A549 (cell line): ENCODE measurements around the gene EGFLAM. TPM values are rescaled to one million over a fixed set of nuclear protein-coding genes. Genes with fewer than 3 reads are reported as not detected.

ENCODE experiments used
- ATAC-seq, 2 experiments: fragments of 200-7000 bp in 1 of 2; fragments of >200 bp in 1 of 2; cut with Nextera tagmentation in 1 of 2; cut with Tn5 transposase in 1 of 2; 3 replicates each; pipeline versions ENCODE4 v1.8.0 to v1.9.1; 2018 to 2020; ENCODE audit warnings: mild to moderate bottlenecking in 1 of 2, moderate library complexity in 1 of 2
- CTCF ChIA-PET: fragments of 300-600 bp; sonication (Branson Sonifier 250); formaldehyde crosslinking; extraction: SDS; loops from one replicate; lab custom pipeline; 2021; ENCODE audit warnings: antibody characterized with exemption, inconsistent platforms; lab: Yijun Ruan, JAX
- POLR2A ChIA-PET: fragments of 350-600 bp; formaldehyde crosslinking; extraction: SDS; loops from one replicate; lab custom pipeline; 2021; ENCODE audit warnings: antibody characterized with exemption, inconsistent platforms; lab: Yijun Ruan, JAX
- DNase-seq, 2 experiments: peaks; one replicate each; pipeline versions ENCODE4 v3.0.0 to v3.0.0-alpha.2; 2011 to 2016; ENCODE audit warnings: low read depth in 1 of 2, low spot score in 1 of 2
- FAIRE-seq: peaks from 2 replicates; lab custom pipeline; 2011; peaks lifted over from hg19 to GRCh38; lab: Jason Lieb, UNC
- H3K27ac ChIP-seq, 2 experiments: fragments of >200 bp; sonication (Bioruptor Twin); formaldehyde crosslinking; 3 replicates each; pipeline ENCODE4 v1.5.1; 2016 to 2017
- H3K4me1 ChIP-seq: fragments of >200 bp; sonication (Bioruptor Twin); formaldehyde crosslinking; 3 replicates; pipeline ENCODE4 v1.6.1; 2016
- H3K4me2 ChIP-seq: fragments of >200 bp; sonication (Bioruptor Twin); formaldehyde crosslinking; 3 replicates; pipeline ENCODE4 v1.6.1; 2016
- H3K4me3 ChIP-seq: fragments of >200 bp; sonication (Bioruptor Twin); formaldehyde crosslinking; 3 replicates; pipeline ENCODE4 v1.5.1; 2016
- H3K9me3 ChIP-seq: fragments of >200 bp; sonication (Bioruptor Twin); formaldehyde crosslinking; 3 replicates; pipeline ENCODE4 v1.6.1; 2016
- ATOH8 ChIP-seq: fragments of 250-450 bp; sonication (Bioruptor Pico); IDR thresholded peaks from 2 replicates; pipeline ENCODE4 v1.5.0; 2020; ENCODE audit warnings: low read depth, mild to moderate bottlenecking, moderate library complexity
- BHLHE40 ChIP-seq: IDR thresholded peaks from 2 replicates; pipeline ENCODE4 v1.6.1; 2012; ENCODE audit warnings: low read depth, low read length, inconsistent platforms
- ELK1 ChIP-seq: fragments of 150-350 bp; IDR thresholded peaks from 2 replicates; pipeline ENCODE4 v1.6.1; 2014; ENCODE audit warnings: low read depth, mild to moderate bottlenecking, low read length
- EP300 ChIP-seq, 2 experiments: fragments of >200 bp; sonication (Bioruptor Twin); formaldehyde crosslinking; IDR thresholded peaks; 2 replicates in 1 of 2; 3 replicates in 1 of 2; pipeline ENCODE4 v1.6.1; 2016 to 2017
- HES2 ChIP-seq: fragments of >200 bp; sonication (Bioruptor Twin); formaldehyde crosslinking; IDR thresholded peaks from 2 replicates; pipeline ENCODE4 v1.6.1; 2016
- HEYL ChIP-seq: fragments of 250-450 bp; sonication (Bioruptor Pico); IDR thresholded peaks from 2 replicates; pipeline ENCODE4 v1.8.0; 2021; ENCODE audit warnings: mild to moderate bottlenecking, moderate library complexity
- HOXB13 ChIP-seq: fragments of 250-450 bp; sonication (Bioruptor Pico); IDR thresholded peaks from 2 replicates; pipeline ENCODE4 v1.5.0; 2020; ENCODE audit warnings: low read depth, mild to moderate bottlenecking, moderate library complexity
- NFE2L2 ChIP-seq: fragments of 150-350 bp; conservative IDR thresholded peaks from 2 replicates; pipeline ENCODE4 v1.6.1; 2014; ENCODE audit warnings: low read length
- PHF8 ChIP-seq: fragments of 200-600 bp; sonication (generic); IDR thresholded peaks from 2 replicates; pipeline ENCODE4 v1.6.1; 2016; ENCODE audit warnings: low read depth, mild to moderate bottlenecking, antibody characterized with exemption, moderate library complexity, borderline replicate concordance
- REST ChIP-seq: fragments of 200-600 bp; sonication (generic); IDR thresholded peaks from 2 replicates; pipeline ENCODE4 v1.6.1; 2016; ENCODE audit warnings: antibody characterized with exemption, mild to moderate bottlenecking, moderate library complexity
- RFX5 ChIP-seq: fragments of 450-650 bp; IDR thresholded peaks from 2 replicates; pipeline ENCODE4 v1.7.1; 2014; ENCODE audit warnings: antibody characterized with exemption, mild to moderate bottlenecking, moderate library complexity
- SREBF2 ChIP-seq: fragments of 450-650 bp; IDR thresholded peaks from 2 replicates; pipeline ENCODE4 v1.6.1; 2014; ENCODE audit warnings: mild to moderate bottlenecking, moderate library complexity
- ZC3H11A ChIP-seq: fragments of 450-650 bp; IDR thresholded peaks from 2 replicates; pipeline ENCODE4 v1.6.1; 2014; ENCODE audit warnings: antibody characterized with exemption, mild to moderate bottlenecking
- WGBS: methylation state at CpG from one replicate; pipeline ENCODE4 v1.1.6; 2017; ENCODE audit errors: missing lambda C conversion rate; 5-methylcytosine and 5-hydroxymethylcytosine counted together
- polyA plus RNA-seq, 4 experiments: library from polyadenylated mRNA; depleted of rRNA in 3 of 4; stranded (reverse); fragments of >200 nt; fragmentation: RNase III in 1 of 4; extraction: RNeasy Plus Mini Kit Qiagen cat#74134 plus additional on column Dnase treatment in 1 of 4; gene quantifications; 2 replicates in 3 of 4; 3 replicates in 1 of 4; pipeline ENCODE4 v1.2.3, GENCODE V29; 2011 to 2017

Gene EGFLAM
- polyA plus RNA-seq, 2 of the 4 experiments (the other 2 are of a cell fraction), result 0.13 TPM; not detected in 1

- POLR2A ChIA-PET, result no interaction called here
- Histone ChIP-seq H3K9me3 (no peaks in the 10 kb centered on the region), H3K4me3 (no peak overlapping the region), H3K4me1 (no peaks in the 10 kb centered on the region), H3K27ac (no peak overlapping the region), H3K4me2 (no peak overlapping the region)
- 69% methylated on average over 4 of the region's 4 CpGs for WGBS
- CTCF ChIA-PET, result interaction anchor here (1.5 to 2.1 kb wide), 3 partner anchors 12 to 353 kb away, joined by 4 to 9 read pairs (median 7); no protein-coding TSS in a partner anchor
- TF ChIP-seq REST (no peak), HEYL (CRISPR knock-in tag) (no peak), ZC3H11A (no peak), EP300 (IDR thresholded peaks at IDR 0.05) (no peak), RFX5 (no peak), PHF8 (no peak), HOXB13 (CRISPR knock-in tag) (no peak), ELK1 (no peak), BHLHE40 (no peak), ATOH8 (CRISPR knock-in tag) (no peak), HES2 (no peak), NFE2L2 (no peak)
- FAIRE-seq, result no peak
- no peak for DNase-seq
- no peak for ATAC-seq
Observed at GRCh38 chr5:38456657-38457399, 198.5 kb downstream of the EGFLAM start.

- no peak overlapping the region for H3K4me2 ChIP-seq
- DNase-seq, result no peak
- WGBS, result 78% methylated on average over 8 of the region's 8 CpGs
- H3K4me3 ChIP-seq, result no peak overlapping the region
- H3K27ac ChIP-seq, result no peak overlapping the region
- H3K4me1 ChIP-seq, result peaks cover 9% of the 10 kb centered on the region
- no peak for TF ChIP-seq SREBF2
- no peak for TF ChIP-seq ELK1
- CTCF ChIA-PET, result interaction anchor here (1.8 kb wide), 1 partner anchor 38 kb away, joined by 4 read pairs; no protein-coding TSS in a partner anchor
- no peak for FAIRE-seq
- ATAC-seq, result no peak
- H3K9me3 ChIP-seq, result no peaks in the 10 kb centered on the region
- POLR2A ChIA-PET, result no interaction called here
Observed at GRCh38 chr5:38458174-38458573, 199.8 kb downstream of the EGFLAM start.
